Subcutaneous adipose tissue (tissue), 4 donors: ENCODE results near the gene LSG1. TPM values are rescaled to one million over a fixed set of nuclear protein-coding genes. Genes with fewer than 3 reads are reported as not detected.

Source experiments
- CTCF ChIP-seq: fragments of 450-650 bp; IDR thresholded peaks from one replicate; pipeline ENCODE4 v1.5.1; 2016; ENCODE audit warnings: low read depth, mild to moderate bottlenecking, control low read depth, antibody characterized with exemption, moderate library complexity
- total RNA-seq, 4 donors: library from RNA; depleted of rRNA; stranded (reverse); fragments of >200 nt; gene quantifications; one replicate each; pipeline ENCODE4 v1.1.0, GENCODE V29; 2016

LSG1 gene
- total RNA-seq, 4 donors from 2014 or later: 27.5 to 49.9 (median 38.9) TPM

GRCh38 chr3:194617143-194617671, 54.8 kb downstream of the LSG1 start:
- TF ChIP-seq CTCF: no peak

GRCh38 chr3:194615226-194615625, 56.8 kb downstream of the LSG1 start:
- no peak for TF ChIP-seq CTCF

GRCh38 chr3:194612221-194612620, 59.8 kb downstream of the LSG1 start:
- TF ChIP-seq CTCF: no peak

GRCh38 chr3:194610689-194611088, 61.3 kb downstream of the LSG1 start:
- TF ChIP-seq CTCF: no peak

- no peak for TF ChIP-seq CTCF
Observed at GRCh38 chr3:194609601-194610000, 62.4 kb downstream of the LSG1 start.

GRCh38 chr3:194608981-194609380, 63.0 kb downstream of the LSG1 start:
- no peak for TF ChIP-seq CTCF

GRCh38 chr3:194607592-194608389, 64.2 kb downstream of the LSG1 start:
- TF ChIP-seq CTCF: no peak
